HepG2 (cell line): ENCODE measurements around the gene HTRA3. TPM values are rescaled to one million over a fixed set of nuclear protein-coding genes. Genes with fewer than 3 reads are reported as not detected.

ENCODE experiments used
- AKAP8 ChIP-seq: sonication (generic); formaldehyde crosslinking; IDR thresholded peaks from 2 replicates; pipeline ENCODE4 v1.5.1; 2020; ENCODE audit warnings: mild to moderate bottlenecking, missing genetic modification reagents
- ARNT ChIP-seq: fragments of 450-650 bp; IDR thresholded peaks from 2 replicates; pipeline ENCODE4 v1.6.1; 2017
- ATRX ChIP-seq: sonication (generic); formaldehyde crosslinking; IDR thresholded peaks from 2 replicates; pipeline ENCODE4 v1.4.0; 2020; ENCODE audit warnings: missing genetic modification reagents, borderline replicate concordance
- ELK4 ChIP-seq: sonication (generic); formaldehyde crosslinking; IDR thresholded peaks from 2 replicates; pipeline ENCODE4 v1.9.0; 2021; ENCODE audit warnings: missing genetic modification reagents, borderline replicate concordance
- KLF15 ChIP-seq: sonication (generic); formaldehyde crosslinking; IDR thresholded peaks from 2 replicates; pipeline ENCODE4 v1.8.1; 2023; ENCODE audit warnings: borderline replicate concordance, mild to moderate bottlenecking, inconsistent platforms, missing genetic modification reagents, mixed read lengths
- MYC ChIP-seq: sonication (generic); formaldehyde crosslinking; IDR thresholded peaks from 2 replicates; pipeline ENCODE4 v1.9.0; 2021; ENCODE audit warnings: missing genetic modification reagents, borderline replicate concordance
- MYPOP ChIP-seq: sonication (generic); formaldehyde crosslinking; IDR thresholded peaks from 2 replicates; pipeline ENCODE4 v1.8.1; 2023; ENCODE audit warnings: mild to moderate bottlenecking, moderate library complexity, missing genetic modification reagents
- PAXIP1 ChIP-seq: sonication (generic); formaldehyde crosslinking; conservative IDR thresholded peaks from 2 replicates; pipeline ENCODE4 v1.4.0; 2020; ENCODE audit warnings: mild to moderate bottlenecking, missing genetic modification reagents, moderate library complexity
- PHF20 ChIP-seq: sonication (generic); formaldehyde crosslinking; IDR thresholded peaks from 2 replicates; pipeline ENCODE4 v1.5.0; 2020; ENCODE audit warnings: mild to moderate bottlenecking, missing genetic modification reagents
- TAF15 ChIP-seq: fragments of 200-400 bp; formaldehyde crosslinking; IDR thresholded peaks from one replicate; pipeline ENCODE4 v1.6.1; 2018; ENCODE audit warnings: mild to moderate bottlenecking, low read depth, low read length; ENCODE audit not compliant: poor library complexity, severe bottlenecking
- TEAD3 ChIP-seq: optimal IDR thresholded peaks from 2 replicates; pipeline ENCODE3; 2016; ENCODE audit warnings: borderline replicate concordance
- ZFP36L1 ChIP-seq: sonication (generic); formaldehyde crosslinking; IDR thresholded peaks from 2 replicates; pipeline ENCODE4 v1.8.0; 2022; ENCODE audit warnings: mild to moderate bottlenecking, missing genetic modification reagents, moderate library complexity
- ZHX2 ChIP-seq, 2 experiments: sonication (generic) in 1 of 2; formaldehyde crosslinking in 1 of 2; IDR thresholded peaks; 2 replicates each; pipeline versions ENCODE4 v1.6.1 to v1.9.0; 2014 to 2022; ENCODE audit warnings: antibody characterized with exemption in 1 of 2, borderline replicate concordance in 1 of 2, inconsistent platforms in 1 of 2, low read depth in 1 of 2, missing genetic modification reagents in 1 of 2
- ZNF260 ChIP-seq: sonication (generic); formaldehyde crosslinking; IDR thresholded peaks from 2 replicates; pipeline ENCODE4 v1.4.0; 2020; ENCODE audit warnings: missing genetic modification reagents, low read depth, mild to moderate bottlenecking, borderline replicate concordance
- ZNF589 ChIP-seq: sonication (generic); formaldehyde crosslinking; conservative IDR thresholded peaks from 2 replicates; pipeline ENCODE4 v1.8.0; 2022; ENCODE audit warnings: mild to moderate bottlenecking, moderate library complexity, missing genetic modification reagents
- ZNF619 ChIP-seq: sonication (generic); formaldehyde crosslinking; IDR thresholded peaks from 2 replicates; pipeline ENCODE4 v1.4.0; 2020; ENCODE audit warnings: mild to moderate bottlenecking, missing genetic modification reagents
- polyA plus RNA-seq, 8 experiments: library from polyadenylated mRNA; depleted of rRNA in 3 of 8; stranded (reverse) in 7 of 8; unstranded in 1 of 8; fragments of >200 nt; fragmentation: Illumina TruSeq in 4 of 8; extraction: Trizol in 4 of 8; gene quantifications; 2 replicates each; pipeline versions ENCODE4 v1.2.1 to v1.2.3, GENCODE V29; 2011 to 2016; ENCODE audit warnings: low read depth in 4 of 8, missing spikeins in 1 of 8, mixed read lengths in 1 of 8; ENCODE audit not compliant: insufficient read depth in 1 of 8
- total RNA-seq, 5 experiments: library from RNA; depleted of rRNA; stranded (reverse); fragments of >200 nt; fragmentation: Illumina TruSeq; extraction: Trizol; gene quantifications; 2 replicates each; pipeline ENCODE4 v1.2.3, GENCODE V29; 2016; ENCODE audit warnings: low read depth in 1 of 5

The HTRA3 gene
- total and polyA plus RNA-seq, 2 of the 13 experiments (the other 11 are each of a cell fraction or from before 2014, with no cell fraction given), result 0.17 TPM; not detected in 1

GRCh38 chr4:8303485-8304281 is 34.1 kb downstream of the HTRA3 start (continued):
- no peak for TF ChIP-seq ZFP36L1 (CRISPR knock-in tag)
- no peak for TF ChIP-seq MYPOP
- no peak for TF ChIP-seq ZHX2 (IDR thresholded peaks at IDR 0.05; ENCODE audit: low read depth)
- no peak for TF ChIP-seq ZHX2 (CRISPR knock-in tag; IDR thresholded peaks at IDR 0.05; ENCODE audit: borderline replicate concordance)
- TF ChIP-seq ZNF619 (CRISPR knock-in tag), result no peak
- no peak for TF ChIP-seq KLF15 (CRISPR knock-in tag)
- no peak for TF ChIP-seq PAXIP1 (CRISPR knock-in tag)
- no peak for TF ChIP-seq PHF20 (CRISPR knock-in tag)
- TF ChIP-seq TAF15, result no peak
- TF ChIP-seq ZNF260 (CRISPR knock-in tag), result no peak
- TF ChIP-seq ELK4 (CRISPR knock-in tag), result no peak
- TF ChIP-seq ZNF589 (CRISPR knock-in tag), result no peak
- TF ChIP-seq MYC (CRISPR knock-in tag), result no peak
- no peak for TF ChIP-seq AKAP8
- TF ChIP-seq ARNT, result no peak
- peak; percentile 30 for TF ChIP-seq TEAD3 (CRISPR knock-in tag)
- no peak for TF ChIP-seq ATRX (CRISPR knock-in tag)
